Bone marrow (tissue), 2 donors: ENCODE results near the gene SRRM2.

Source experiments
- DNase-seq, 2 donors: peaks; one replicate each; lab custom pipeline; 2025; lab: John Stamatoyannopoulos, UW

Gene SRRM2

DNA sequence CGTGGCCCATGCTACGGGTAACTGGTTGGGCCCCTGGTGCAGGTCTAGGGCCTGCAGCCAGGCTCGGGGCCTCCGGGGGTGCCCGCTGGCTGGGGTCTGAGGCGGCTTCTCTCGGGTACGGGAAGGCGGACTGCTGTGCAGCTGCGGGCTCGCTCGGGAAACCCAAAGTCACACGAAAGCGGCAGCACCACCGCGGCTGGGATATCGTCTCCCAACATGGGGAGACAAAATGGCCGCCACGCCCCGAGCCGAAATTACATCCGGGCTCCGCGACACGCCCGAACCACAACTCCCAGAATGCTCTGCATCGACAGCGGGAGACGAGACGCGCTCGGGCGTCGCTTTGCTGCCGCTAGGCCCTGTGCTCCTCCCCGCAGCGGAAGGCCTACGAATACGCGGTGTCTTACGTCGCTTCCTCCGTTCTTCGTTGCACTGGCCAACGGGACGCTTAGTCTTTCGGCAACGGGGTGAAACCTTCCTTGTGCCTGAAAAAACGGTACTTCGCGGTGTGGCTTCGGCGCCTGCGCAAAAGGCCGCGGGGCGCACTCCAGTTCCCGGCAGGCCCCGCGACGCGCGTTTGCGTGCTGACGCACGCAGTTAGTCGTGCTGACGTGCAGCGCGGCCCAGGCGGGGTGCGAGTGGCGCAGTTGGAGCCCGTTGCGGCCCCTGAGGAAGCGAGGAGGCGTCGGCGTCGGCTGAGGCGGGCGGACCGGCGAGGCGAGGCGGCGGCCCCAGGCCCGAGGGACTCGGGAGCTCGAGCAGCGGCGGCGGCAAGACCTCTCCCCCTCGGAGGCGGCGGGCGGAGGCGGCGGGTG lies at the start of gene SRRM2:
Gene SRRM2 (plus strand): TSS at position 604 of the 815 bp plus-strand sequence. CDS start 3,727 bp downstream, outside the sequence.
- DNase-seq, result peak; percentile 96 to 100

DNA sequence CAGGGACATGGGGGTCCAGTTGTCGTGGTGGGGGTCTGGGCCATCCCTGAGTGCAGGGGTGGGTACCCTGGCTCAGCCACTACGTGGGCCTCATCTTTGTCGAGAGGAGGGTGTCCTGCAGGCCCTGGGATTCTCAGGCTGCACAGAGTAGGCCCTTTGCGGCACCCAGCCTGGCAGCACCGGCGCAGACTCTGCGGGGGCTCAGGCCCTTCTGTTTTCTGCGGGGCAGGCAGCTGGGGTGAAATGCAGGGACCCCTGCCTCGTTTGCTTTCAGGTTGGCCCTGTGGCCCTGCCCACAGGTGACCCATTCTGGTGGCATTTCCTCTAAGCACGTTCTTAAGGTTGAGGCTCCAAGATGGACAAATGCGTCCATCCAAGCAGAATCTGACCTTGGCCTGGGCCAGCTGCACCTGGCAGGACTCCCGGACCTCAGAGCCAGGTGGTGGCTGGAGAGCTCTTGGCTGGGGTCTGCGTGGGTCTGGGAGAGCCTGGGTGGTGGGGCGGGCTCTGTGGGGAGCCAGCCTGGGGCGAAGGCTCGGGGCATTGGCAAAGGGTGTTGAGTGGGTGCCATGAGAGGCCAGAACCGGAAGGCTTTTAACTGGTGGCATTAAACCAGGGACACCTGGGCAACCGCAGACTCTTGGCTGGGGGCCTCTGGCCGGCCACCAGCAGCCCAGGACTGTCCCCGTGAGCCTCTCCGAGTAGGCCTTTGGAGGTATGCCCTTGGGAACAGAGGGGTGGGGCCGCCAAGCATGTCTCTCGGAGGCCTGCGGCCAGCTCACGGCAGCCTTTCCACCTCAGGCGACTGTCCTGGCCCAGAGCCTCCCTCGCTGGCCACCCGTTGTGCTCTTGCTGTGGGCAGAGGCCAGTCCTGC lies 49.3 kb upstream of the SRRM2 start:
- DNase-seq, result no peak

DNA sequence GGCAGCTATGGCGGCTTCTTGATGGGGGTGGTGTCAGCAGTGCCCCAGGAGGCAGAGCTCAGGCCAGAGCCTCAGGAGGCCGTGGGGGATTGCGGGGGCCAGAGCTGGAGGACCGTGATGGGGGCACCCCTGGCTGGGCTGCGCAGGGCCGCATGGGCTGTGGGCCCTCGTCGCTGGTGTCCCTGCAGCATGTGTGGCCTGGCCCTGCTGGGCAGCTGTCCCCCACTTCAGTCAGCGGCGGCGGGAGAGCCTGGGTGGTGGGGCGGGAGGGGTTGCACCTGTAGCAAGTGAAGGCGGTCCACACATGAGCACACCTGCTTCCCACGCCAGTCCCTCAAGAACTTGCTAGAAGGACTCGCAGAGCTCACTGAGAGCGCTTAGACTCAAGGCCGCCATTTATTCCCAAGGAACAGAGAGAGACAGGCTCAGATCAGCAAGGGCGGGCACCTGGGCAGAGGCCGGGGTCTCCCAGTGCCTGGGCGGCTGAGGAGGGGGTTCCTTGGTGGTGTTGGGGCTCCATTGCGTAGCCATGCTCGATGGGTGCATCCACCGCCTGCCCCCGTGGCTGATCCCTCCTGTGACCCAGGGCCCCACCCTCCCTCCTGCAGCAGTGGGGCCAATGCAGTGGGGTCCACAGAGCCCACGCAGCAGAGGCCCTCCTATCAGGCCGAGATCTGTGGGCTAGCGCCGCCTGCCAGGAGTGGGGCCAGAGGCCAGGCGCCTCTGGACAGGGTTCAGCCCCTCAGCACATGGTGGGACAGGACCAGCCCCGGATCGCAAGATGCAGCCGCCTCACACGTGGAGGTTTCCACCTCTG lies 48.1 kb upstream of the SRRM2 start:
- DNase-seq, result no peak

DNA sequence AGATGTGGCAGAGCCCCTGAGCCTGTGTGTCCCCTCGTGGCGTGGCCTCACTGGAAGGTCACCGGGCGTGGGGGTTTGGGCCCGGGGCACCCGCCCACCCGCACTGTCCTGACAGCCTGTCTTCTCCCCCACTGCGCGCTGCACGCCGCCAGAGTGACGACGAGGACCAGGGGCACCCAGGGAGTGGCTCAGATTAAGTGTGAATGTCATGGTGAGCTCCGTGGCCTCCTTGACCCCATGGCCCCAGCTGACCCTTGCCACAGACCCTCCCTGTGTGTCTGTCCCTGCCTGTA lies 47.5 kb upstream of the SRRM2 start:
- no peak for DNase-seq

DNA sequence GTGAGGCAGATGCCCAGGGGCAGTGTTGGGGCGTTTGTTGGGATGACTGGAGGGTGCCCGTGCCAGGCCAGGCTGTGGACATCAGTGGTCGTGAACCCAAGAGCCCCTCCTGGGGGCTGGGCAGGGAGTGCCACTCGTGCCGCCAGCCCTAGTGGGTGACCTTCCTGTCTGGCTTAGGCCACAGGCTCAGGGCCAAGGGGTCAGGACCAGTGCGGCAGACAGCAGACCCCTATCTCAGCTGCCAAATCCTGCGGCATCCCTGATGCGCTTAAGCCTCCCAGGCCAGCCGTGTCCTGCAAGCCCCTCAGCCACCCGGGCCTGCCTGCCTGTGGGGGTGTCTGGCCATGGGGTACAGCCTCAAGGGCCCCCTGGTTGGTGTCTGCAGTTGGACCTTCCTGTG lies 47.1 kb upstream of the SRRM2 start:
- DNase-seq, result no peak

DNA sequence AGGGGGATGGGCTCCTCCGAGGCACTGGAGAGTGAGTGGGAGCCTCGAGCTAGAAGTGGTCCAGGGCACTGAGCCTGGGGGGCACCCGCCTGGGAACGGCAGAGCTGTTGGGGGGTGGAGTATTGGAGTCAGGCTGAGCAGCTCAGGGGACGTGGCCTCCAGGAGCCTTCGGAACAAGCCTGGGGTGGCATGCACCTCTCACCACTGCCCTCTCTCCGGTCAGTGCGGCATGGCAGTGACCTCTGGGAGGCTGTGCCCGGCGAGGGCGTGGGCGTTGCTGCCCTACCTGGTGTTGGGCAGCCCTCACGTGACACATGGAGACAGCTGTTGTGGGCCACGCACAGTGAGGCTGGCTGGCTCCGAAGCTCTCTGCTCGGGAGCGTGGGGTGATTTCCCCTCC lies 46.4 kb upstream of the SRRM2 start:
- DNase-seq, result no peak

DNA sequence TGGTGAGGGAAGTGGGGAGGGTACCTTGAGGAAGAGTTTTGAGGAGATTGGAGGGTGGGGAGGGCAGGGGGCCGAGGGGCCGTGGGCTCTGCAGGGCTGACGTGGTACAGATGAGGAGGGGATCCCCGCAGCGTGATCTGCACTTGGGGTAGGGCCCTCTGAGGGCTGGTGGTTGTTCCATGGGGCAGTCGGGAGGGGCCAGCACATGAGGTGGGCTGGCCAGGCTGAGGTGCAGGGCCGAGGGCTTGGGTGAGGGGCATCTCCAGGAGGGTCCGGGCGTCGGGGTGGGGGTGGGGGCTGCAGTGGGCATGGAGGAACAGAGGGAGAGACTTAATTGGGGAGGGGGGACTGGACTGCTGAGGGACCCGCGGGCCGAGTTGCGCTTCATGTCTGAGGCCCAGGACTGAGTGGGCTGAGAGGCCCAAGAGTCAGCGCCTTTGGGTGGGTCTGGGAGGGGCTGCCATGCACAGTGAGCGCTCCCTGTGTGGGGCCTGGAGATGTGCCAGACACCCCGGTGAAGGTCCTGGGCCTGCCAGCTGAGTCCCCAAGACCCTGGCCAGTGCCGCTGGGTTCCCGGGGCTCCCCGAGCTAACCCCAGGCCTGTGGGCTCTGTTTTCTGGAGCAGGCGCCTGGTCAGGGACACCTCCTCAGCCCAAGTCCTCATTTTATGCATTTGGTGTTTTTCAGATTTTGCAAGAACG lies 45.7 kb upstream of the SRRM2 start:
- no peak for DNase-seq

DNA sequence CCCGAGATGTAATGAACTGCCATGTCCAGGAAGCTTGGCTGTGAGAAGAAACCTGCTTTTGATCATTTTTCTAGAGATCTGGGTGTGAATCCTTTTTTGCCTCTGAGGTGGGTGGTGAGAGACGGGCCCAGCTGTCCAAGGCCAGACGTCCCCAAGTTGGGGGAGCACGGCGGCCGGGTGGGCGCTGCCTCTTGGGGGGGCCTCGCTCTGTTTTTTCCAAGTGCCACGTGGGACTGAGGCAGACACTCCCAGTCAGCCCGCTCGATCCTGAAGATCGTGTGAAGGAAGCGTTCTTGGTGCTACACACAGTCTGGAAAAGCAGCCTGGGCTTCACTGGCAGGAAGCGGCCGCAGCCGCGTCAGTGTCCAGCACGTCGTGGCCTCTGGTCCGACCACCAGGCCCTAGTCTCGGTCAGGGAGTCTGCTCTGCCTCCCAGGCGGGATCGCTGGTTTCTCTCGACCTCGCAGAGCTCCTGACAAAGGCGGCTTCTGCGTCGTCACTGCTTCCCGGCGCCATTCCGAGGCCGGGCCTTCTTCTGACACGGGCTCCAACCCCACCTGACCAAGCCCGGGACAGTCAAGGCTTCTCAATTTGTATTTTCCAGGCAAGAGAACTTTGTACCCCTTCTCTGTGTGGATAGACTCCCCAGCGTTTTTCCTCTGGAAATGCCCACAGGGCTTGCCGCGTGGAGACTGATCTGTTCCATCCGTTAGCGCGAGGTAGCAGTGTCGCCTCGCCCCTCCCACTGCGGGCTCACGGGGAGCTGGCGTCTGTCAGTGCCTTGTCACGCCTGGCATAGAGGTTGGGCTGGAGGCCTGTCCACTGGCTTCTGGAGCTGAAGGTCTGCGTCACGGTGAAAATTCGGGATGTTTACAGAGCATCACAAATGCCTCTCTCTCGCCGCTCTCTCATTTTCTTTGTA lies 44.8 kb upstream of the SRRM2 start:
- DNase-seq, result no peak

DNA sequence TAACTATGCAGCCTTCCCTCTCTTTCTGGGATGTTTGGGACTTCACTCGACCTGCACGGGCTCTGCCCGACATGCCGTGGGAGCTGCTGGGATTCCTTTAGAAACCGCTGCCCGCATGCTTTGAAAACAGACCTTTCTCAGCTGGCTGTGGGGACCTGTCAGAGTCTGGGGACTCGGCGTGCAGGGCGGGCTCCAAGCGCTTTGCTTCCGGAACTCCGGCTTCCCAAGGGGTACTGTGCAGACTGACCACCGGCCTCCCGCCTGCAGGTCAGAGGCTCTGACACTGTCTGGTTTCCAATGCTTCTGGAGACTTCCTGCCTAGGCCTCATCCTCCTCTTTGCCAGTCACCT lies 44.2 kb upstream of the SRRM2 start:
- DNase-seq, result no peak

DNA sequence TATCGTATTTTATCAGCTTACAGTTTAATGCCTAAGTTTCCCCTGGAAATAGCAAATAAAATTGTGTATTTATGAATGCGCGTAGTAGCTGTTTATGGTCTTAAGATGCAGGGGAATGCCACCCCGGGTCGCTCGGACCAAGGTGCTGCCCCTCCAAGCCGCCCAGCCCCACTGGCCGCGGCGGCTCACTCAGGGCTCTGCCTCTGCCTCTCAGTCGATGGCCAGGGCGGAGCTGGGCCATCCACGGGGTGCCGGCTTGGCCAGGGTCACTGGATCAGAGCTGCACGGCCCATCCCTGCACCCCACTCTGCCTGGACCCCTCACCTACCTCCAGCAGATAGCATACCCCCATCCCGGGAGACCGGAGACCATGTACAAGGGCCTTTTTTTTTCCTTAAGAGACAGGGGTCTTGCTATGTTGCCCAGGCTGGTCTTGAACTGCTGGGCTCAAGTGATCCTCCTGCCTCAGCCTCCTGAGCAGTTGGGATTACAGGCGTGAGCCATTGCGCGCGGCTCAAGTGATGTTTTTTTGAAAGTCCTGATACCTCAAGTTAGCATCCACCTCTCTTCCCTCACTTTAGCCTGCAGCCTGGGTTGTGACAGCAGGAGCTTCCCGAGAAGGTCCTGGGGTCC lies 43.4 kb upstream of the SRRM2 start:
- no peak for DNase-seq

DNA sequence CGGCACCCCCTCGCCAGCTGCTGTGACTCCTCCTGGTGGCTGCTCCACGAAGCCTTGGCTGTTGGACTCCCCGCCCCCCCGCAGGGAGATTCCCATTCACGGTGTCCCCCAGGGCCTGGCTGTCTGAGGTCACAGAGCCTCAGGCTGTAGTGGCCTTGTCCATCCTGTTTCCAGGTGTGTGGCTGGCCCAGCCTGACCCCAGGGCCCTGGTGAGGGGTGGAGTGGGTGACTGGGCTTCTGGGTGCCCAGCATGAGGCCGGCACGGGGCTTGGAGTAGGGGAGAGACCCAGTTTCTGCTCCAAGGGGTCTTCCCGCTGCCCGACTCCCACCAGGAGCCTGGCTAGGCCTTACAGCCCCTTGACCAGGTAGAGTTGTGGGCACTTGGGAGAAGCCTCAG lies 42.9 kb upstream of the SRRM2 start:
- no peak for DNase-seq

DNA sequence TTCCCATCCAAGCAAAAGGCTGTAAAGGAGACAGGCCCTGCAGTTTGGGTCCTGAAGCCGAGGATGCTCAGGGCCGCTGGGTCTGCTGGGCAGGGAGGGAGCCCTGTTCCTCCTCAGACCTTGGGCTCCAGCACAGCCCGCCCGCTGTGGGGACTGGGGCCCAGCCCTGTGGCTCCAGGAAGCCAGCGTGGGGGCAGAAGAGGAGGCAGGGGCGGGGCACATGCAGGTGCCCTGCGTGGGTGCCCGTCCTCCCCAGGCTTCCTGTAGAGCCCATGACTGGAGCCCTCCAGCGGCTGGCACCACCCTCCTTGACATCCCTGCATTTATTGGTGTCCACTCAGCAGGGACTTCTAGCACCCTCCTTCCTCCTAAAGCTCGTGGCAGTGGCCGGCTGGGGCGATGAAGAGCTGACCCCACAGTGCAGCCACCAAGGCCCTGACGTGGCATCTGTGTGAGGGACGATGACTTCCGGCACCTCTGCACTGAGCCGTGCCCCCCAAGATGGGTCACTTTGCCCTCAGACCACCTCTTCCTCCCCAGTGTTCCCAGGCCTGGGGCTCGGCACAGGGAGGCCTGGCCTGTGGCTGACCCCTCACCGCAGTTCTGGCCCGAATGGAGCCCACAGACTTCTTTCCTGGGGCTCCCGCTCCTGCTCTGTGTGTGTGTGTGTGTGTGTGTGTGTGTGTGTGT lies 42.3 kb upstream of the SRRM2 start:
- no peak for DNase-seq

DNA sequence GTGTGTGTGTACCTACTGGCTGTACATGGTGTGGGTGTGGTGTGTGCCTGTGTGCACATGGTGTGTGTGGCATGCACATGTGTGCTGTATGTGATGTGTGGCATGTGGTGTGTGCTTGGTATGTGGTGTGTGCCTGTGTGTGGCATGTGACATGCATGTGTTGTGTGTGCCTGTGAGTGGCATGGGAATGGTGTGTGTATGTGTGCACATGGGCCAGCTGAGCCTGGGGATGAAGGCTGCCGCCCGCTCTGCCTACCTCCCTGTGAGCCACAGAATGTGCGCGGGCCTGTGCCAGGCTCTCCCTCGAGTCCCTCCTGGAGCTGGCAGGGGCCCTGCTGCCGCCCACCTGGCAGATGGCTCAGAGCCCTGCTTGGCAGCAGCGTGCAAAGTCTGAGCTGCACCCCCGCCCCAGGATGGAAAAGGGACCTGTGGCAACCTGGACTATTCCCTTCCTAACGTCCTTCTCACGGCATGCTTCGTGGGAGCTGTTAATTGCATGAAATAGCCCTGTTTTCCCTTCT lies 41.7 kb upstream of the SRRM2 start:
- no peak for DNase-seq

DNA sequence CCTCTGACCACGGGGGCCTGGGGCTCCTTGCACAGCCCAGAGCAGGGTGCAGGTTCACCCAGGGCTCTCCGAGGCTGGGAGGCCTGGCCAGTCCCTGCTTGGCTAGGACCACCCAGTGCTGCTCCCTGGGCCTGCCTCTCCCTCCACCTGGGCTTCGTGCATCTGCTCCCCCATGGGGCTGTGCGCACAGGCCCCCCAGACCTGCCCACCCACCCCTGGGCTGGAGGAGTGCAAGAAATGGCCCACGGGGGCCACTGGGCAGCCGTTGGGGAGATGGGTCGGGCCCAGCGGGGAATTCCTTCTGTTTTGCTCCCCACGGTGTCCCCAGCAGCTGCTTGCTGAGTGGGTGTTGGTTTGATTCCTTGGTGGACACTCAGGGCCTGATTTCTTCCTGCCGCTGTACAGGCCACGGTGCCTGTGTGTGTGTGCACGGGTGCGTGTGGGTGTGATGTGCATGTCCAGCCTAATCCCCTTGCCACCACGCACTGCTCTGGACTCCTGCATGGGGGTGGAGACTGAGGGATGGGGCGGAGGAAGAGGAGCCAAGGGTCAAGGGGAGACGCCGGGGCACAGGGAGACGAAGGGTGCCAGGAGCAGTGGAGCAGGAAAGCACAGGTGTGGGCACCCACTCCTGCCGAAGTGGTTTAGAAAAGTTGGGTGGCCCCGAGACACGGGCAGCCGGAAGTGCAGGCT lies 40.9 kb upstream of the SRRM2 start:
- DNase-seq, result no peak

DNA sequence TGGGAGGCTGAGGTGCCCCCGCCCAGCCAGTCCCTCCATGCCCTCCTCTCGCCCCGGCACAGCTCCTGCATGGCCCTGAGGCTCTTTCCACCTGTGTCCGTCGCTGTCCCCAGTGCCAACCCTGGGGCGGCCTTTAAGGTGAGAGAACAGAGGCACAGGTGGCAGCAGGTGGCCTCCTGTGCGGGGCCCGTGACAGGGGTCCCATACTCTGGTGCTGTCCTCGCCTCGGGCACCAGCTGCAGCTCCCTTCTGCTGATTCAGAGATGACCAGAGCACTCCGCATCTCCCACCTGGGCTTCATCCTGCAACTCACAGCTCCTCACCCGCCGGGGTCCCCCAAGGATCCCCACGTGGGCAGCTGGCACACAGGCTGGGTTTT lies 40.4 kb upstream of the SRRM2 start:
- DNase-seq, result no peak

DNA sequence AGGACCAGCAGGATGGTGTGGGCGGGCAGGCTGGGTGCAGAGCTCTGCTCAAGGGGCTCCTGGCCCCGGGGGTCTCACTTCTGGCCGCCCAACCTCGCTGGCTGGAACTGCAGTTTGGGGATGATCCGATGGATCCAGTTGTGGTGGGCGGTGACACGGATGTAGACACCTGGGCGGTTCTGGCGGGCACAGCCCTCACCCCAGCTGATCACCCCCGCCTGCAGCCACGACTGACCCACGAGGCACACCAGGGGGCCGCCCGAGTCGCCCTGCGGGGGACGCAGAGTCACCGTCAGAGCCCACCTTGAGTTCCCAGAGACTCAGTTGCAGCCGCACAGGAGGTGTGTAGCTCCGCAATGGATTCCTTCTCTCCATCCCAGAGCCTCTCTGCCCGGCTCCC lies 39.9 kb upstream of the SRRM2 start:
- DNase-seq, result no peak

DNA sequence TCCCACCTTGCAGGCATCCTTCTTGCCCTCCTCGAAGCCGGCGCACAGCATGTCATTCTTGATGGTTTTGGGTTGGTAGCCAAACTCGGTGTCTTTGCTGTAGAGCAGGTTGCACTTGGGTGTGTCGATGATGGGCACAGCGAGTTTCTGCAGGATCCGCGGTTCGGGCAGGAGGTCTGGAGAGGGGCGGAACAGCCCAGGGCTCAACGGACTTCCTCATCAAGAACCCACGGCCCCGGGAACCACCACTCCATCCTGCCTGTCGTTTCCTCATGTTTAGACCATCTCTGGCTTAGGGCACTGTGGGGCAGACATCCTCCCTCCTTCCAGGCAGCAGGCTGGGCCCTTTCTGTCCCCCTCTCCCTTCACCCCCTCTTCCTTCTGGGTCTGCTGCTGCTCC lies 38.9 kb upstream of the SRRM2 start:
- DNase-seq, result no peak

DNA sequence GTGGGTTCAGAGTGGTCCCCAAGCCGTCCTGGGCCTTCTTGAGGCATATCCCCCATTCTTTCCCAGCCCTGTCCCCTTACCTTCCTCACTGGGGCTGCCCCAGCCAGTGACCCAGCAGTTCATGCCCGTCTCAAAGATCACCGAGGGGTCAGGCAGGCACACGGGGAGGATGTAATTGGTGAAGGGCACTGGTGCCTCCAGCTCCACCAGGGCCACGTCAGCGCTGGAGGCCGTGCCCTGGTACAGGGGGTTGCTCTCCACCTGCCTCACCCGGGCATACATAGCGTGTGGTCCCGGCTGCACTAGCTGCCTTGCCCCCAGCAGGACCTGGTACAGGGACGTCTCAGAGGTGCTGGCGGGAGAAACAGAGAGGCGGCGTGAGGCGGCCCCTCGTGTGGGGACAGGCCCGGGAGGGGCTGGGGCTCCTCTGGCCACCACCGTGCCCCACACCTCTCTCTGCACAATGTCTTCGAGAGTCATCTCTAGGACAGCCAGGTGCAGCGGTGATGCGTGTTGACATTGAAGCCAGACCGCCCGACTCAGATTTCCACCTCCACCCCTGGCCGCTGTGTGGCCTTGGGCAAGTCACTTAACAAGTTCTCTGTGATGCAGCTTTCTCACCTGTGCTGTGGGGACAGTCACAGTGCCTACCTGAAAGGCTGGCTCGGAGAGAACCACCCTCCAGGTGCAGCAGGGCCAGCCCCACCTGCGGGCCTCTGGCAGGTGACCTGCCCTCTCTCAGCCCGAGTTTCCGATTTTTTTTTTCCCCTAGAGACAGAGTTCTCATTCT lies 38.3 kb upstream of the SRRM2 start:
- no peak for DNase-seq
